ENCODE measurements around the gene CSF1. TPM values are rescaled to one million over a fixed set of nuclear protein-coding genes. Genes with fewer than 3 reads are reported as not detected.

Gene CSF1
- total RNA-seq, 1 donor from 2014 or later = 87.3 TPM

DNA sequence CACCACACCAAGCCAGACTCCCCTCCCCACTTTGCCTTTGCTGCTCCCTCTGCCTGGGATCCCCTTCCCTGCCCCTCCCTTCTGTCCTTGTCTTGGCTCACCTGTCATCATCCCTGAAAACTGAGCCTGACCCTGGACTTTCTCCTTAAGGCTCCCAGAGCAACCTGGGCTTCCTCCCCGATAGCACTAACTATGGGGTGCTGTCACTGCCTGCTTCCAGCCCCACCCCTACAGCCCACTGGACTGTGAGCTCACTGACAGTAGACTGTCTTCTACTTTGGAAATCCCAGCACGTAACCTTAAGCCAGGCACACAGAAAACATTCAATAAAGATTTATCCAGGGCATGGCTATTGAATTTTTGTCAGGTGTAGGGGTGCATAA is 9.5 kb upstream of the CSF1 start:
- no peak for DNase-seq (ENCODE audit: extremely low read depth, low read depth, low spot score)

DNA sequence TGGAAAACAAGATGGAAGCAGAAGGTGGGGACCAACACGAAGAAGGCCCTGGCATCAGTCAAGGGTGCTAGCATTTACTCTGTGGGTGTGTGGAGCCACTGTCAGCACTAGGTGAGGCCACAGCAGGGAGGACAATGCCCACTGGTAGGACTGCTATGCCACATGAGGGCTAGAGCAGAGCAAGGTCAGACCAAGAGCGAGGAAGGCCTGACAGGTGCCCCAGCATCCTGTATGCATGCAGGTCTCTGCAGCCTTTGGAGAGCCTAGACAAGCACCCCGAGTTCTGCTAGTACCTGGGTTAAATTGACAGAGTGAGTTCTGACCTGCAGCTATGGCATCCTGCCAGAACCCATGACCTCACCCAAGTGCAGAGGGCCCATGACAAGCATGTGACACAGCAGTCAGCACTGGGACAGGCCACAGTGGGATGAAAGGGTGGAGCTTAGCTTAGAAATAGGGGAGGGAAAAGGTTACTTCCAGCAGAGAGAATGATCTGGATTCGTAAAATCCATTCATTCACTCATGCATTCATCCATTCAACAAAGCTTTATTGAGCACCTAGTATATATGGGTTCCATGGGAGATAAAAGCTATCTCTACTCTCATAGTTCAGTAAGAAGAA is 9.0 kb upstream of the CSF1 start:
- no peak for DNase-seq (ENCODE audit: extremely low read depth, low read depth, low spot score)

DNA sequence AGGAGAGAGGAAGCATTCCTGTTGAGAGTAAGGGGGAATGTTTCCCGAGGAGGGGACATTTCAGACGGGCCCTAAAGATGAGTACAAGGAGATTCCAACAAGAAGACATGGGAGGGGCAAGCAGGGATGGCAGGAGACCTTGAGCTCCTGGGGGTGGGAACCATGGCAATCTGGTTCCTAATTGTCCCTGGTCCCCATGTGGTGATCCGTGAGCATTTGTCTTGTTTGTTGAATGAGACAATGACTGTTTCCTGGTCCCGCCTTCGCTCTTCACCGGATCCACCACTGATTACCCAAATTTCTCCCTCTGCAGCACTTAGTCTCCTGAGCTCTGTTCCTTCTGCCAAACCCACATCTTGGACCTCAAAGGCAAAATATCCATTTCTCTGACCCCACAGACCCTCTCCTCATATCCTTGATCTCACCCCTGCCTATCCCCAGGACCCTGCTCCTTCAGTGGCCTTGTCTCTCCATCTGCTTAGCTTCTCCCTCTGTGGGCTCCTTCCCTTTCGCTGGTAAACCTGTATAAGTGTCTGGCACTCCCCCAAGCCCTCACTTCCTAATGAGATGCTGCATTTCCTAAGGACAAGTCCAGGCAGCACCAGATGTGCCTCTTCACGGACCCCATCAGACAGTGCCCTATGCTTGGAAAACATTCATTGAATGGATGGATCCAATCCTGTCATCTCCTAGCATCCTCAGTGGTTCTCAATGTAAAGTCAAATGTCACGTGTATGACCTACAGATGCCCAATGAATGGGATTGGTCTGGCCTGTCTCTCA is 8.3 kb upstream of the CSF1 start:
- DNase-seq (ENCODE audit: extremely low read depth, low read depth, low spot score) = no peak

DNA sequence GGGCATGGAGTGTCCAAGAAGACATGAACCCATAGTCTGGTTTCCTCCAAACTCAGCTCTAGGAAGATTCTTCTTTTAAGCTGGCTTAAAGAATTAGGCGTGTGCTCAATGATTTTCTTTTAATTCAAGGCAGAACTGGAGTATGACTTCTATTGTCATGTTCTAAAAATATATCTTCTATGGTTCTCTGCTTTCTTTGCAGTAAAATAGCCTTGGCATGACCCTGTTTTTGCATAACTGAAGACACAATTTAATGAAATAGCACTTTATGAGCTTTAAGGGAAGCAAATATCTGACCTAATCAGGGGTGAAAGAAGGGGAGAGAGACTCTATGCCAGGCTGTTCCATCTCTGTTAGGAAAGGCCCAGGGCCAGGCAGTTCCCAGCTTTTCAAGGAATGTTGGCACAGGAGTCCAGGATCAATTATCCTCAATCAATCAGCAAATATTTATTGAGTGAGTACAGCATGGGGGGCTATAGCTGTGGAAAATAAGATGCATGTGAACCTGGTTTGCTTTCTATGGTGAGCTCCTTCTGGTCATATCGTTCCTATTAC is 7.2 kb upstream of the CSF1 start:
- DNase-seq (ENCODE audit: extremely low read depth, low read depth, low spot score) = no peak

DNA sequence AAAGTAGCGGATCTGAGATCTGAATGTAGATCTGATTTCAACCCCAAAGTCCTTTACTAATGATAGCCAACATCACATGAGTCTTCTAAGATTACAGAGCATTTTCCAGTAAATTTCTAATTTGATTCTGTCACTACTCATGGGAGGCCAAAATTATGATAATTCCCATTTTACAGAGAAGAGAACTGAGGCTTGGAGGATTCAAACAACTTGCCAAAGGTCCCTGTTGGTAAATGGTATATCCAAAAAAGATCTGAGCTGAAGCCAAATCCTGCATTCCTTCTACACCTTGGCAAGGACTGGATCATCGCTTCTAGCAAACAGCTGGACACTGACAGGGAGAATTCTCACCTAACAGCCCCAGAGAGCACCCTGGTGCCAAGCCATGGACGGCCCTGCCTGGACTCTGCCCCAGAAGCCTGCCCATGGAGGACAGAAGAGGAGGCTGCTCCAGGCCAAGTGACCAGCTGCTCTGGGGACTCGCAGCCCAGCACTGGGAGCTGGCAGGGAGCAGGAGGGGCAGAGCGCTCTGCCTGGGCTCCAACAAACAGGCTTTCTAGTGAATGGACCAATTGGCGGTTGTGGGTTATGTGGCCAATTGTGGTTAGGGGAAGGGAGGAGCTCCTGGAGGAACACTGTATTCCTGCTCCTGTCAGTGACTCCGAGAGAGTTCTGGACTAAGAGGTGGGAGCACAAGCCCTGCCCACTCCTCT is 6.4 kb upstream of the CSF1 start:
- DNase-seq (ENCODE audit: extremely low read depth, low read depth, low spot score) = no peak

DNA sequence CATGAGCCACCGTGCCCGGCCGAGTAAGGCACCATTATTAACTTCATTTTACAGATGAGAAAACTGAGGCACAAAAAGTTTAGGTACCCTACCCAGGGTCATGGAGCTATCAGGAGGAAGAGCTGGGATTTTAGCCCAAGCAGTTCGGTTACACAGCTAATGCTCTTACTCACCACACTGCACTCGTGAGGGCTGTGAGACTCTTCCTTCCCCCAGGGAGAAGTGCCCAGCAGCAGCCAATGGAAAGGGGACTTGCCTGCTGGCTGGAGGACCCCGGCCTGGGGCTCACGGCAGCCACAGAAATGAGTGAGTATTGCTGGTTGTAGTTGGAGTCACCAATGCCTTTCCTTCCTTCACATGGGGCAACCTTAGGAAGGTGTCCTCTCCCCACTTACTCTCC is 5.2 kb upstream of the CSF1 start:
- DNase-seq (ENCODE audit: extremely low read depth, low read depth, low spot score) = no peak

DNA sequence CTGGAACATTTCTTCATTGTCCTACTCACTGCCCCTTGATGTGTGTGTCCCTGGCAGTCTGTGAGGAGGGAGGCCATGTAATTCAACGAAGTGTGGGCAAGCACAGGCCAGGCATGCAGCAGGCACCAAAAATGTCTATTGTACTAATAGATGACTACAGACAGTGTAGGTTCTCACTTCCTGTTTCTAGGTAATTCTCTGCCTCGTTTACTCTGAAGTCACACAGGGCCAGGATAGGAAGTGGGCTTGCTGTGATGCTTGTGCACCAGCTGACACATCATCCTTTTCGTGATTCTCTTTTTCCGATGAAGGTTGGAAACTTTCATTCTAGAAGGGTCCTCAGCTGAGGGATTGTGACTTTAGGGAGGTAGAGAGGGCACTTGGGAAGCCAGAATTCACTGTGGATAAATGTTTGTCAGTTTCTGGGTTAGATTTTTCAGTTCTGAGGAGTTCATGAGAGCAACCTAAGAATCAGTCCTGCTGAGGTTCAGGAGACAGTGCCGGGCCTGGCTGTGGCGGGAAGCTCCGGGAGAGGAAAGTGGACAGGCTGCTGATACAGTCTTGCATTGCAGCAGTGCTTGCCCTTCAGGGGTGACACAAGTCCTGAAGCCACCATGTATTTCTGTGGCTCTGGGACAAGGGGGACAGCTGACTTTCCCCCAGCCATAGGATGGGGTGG is 4.3 kb upstream of the CSF1 start:
- DNase-seq (ENCODE audit: extremely low read depth, low read depth, low spot score) = no peak

DNA sequence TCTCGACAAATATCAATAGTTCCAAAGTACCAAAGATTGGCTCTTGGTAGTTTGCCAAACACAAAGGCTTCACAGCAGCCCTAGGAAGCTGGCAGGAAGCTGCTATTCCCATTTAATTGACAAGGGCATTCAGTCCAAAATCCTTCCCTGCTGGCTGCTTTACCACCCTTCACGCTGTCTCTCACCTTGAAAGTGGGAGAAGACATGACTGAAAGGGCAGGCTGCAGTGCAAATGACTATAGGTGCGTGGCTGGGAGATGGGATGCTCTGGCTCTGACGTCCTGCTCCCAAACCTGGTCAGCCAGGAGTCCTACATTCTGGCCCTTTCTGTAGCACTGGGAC is 3.8 kb upstream of the CSF1 start:
- no peak for DNase-seq (ENCODE audit: extremely low read depth, low read depth, low spot score)

DNA sequence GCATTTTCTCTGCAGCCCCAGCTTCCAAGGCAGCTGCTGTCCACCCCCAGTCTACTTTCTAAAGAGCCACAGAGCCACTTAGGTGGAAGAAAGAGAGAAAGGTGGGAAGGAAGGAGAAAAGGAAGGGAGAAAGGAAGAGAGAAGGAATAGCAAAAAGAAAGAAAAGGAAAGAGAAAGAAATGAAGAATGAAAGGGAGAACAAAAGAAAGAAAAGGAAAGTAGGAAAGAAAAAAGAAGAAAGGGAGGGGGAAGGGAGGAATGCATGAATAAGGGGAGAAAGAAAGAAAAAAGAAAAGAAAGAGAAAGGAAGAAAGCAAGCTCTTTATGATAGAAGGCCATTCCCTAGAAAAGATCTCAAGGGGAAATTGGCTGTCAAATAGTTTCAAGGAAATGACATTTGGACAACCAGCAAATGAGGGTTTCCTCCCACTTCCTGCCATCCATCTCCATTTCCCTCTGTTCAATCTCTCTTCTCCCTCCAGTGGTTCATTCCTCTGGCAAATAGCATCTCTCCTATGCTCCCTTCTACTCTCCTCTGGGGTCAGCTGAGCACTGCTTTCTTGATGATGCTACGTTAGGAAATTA is 3.4 kb upstream of the CSF1 start:
- no peak for DNase-seq (ENCODE audit: extremely low read depth, low read depth, low spot score)

DNA sequence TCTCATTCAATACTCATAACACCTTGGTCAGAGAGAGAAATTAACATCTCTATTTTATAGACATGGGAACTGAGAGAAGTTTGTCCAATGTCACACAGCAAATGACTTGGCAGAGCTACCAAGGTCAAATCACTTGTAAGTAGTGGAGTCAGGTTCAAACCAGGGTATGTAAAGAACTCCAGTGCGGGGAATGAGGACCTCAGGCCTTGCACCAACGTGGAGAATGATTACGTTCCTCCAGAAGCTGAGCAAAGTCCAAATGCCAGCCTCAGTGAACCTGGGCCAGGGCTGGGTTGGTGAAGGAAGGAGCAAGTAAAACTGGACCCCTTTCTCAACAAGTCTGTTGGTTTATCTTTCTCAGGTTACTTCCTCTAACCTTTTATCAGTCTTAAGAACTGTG is 1.8 kb upstream of the CSF1 start:
- no peak for DNase-seq (ENCODE audit: extremely low read depth, low read depth, low spot score)

DNA sequence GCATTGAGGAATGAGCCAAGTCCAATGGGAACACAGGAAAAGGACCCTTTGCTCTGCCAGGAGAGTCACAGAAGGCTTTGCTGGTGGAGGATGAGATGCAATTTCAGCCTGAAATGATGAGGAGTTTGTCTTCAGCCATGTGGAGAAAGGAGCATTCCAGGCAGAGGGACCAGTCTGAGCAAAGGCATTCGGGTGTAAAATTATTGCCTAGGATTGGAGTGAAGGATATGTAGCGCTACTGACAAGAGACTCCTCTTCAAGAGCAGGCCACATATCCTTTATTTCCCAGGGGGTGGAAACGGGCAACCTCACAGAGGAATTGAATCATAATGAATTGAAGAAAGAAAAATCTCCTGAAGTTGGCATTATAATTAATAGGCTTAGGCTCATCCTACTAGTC is 1.1 kb upstream of the CSF1 start:
- no peak for DNase-seq (ENCODE audit: extremely low read depth, low read depth, low spot score)

DNA sequence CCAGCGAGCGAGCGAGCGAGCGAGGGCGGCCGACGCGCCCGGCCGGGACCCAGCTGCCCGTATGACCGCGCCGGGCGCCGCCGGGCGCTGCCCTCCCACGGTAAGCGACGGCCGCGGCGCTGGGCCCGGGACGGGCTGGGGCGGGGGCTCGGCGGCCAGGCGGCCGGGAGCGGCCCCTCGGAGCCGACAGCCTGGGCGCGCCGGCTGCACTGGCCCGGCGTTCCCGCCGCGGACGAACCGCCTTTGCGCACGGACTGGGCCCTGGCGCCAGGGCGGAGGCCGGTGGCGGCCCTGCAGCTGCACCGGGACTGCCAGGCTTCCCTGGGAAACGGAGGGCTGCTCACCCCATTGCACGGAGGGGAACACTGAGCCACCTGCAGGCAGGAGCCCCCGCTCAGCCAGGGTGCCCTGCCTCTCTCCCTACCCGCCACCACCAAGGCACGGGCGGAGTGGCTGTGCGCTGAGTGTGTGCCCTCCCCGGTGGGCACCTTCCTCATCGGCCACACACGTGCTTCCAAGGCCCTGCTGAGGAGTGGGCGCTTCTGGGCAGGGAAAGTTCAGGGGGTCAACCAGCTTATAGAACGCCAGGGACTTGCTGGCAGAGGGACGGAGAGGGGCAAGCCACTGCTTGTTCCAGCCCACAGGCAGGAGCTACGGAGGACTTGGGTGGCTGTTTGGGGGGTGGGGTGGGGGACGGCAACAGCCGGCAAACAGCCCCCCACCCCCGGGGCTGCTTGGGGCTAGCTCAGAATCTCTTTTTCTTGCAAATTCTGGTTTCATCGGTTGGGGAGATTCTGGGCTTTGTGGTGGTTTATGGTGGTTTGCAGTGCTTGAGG is 532 bp downstream of the CSF1 start:
- DNase-seq (ENCODE audit: extremely low read depth, low read depth, low spot score) = no peak

DNA sequence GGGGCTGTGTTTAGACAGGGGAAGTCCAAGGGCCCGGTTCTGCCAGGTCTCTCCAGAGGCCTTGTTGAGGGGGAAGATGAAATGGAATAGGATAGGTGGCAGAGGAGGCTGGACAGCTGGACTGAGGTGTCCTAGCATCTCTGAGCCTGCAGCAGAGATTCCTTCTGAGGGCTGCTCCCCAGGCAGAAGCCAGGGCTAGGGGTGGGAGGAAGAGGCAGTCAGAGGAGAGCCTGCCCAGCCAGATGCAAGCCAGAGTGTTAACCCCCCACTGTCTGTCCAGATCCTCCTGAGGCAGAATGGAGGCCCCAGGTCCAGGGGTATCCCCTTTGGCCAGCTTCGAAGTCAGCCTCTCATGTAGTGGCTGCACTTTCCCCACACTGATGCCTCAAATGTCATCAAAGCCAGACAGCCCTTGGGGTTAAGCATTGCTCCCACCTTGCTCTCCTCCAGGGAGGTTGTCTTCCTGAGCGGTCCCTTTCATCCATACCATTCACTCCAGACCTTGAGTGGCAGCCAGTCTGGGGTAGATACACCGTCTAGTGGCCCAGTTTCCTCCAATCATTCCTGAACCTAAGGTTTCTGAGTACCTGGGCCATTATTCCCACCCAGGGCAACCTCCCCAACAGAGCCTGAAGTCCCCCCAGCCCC is 1.7 kb downstream of the CSF1 start:
- DNase-seq (ENCODE audit: extremely low read depth, low read depth, low spot score) = no peak

DNA sequence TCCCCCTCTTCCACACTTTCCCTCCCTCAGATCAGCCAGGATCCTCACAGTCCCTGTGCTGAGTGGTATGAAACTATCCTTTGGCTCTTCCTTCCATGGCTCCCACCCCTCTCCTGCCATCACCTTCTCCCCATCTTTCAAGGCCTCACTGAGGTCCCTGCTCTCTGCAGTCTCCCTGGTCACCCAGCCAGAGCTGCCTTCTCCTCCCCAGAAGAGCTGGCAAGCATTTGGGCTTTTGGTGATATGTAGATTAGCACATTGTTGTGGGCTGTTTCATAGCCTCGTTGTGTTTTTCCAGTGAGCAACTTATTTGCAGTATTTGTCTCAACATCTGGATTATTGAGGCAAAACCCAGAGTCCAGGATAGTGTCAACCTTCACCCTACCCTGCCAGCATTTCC is 2.2 kb downstream of the CSF1 start:
- no peak for DNase-seq (ENCODE audit: extremely low read depth, low read depth, low spot score)

DNA sequence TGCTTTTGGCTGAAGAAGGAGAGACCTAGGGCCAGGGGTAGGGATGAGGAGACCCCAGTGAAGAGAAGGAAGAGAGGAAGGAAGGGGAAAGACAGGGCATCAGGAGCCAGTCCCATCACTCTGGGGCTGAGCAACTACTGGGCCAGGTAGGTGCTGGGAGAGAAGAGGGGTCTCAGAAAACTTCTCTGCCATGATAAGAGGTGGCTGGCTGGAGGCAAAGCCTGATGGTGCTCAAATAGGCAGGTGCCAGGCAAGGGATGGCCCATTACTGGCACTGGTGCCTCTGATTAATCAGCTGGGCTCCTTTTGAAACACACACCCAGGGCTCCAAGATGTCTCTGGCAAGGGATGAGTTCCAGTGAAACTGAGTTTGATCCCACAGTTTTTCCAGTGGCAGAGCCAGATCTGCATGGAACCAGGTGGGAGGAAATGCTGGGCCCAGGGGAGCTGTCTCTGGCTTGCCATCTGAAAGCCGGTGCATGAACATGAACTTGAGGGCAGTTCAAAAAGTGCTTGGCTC is 2.8 kb downstream of the CSF1 start:
- DNase-seq (ENCODE audit: extremely low read depth, low read depth, low spot score) = no peak

DNA sequence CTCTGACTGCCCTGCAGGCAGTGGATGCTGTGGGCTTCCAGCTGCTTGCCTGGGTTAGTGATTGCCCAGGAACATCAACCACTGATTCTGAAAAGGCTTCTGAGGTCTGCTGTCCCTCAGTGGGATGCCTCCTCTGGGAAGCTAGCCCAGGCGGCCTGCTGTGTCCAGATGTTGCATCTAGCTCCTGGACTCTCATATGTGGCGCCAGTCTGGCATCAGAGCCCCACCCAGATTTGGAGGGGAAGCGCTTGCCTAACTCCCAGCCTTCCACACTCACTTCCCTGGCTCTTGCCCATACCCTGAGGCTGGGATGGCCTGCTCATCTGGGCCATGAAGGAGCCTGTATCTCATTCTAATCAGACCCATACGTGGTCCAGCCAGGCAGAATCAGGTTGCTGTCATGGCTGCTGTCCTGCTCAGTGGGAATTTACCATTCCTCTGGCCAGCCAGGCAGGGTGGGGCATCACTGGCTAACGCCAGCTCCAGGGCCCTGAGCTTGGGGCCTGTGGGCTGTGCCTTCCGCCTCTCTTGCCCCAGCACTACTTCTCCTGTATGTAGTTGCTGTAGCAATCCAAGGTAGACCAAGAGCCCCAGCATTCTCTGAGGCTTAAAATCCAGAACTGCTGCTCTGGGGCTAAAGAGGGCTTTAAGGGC is 4.1 kb downstream of the CSF1 start:
- DNase-seq (ENCODE audit: extremely low read depth, low read depth, low spot score) = no peak

DNA sequence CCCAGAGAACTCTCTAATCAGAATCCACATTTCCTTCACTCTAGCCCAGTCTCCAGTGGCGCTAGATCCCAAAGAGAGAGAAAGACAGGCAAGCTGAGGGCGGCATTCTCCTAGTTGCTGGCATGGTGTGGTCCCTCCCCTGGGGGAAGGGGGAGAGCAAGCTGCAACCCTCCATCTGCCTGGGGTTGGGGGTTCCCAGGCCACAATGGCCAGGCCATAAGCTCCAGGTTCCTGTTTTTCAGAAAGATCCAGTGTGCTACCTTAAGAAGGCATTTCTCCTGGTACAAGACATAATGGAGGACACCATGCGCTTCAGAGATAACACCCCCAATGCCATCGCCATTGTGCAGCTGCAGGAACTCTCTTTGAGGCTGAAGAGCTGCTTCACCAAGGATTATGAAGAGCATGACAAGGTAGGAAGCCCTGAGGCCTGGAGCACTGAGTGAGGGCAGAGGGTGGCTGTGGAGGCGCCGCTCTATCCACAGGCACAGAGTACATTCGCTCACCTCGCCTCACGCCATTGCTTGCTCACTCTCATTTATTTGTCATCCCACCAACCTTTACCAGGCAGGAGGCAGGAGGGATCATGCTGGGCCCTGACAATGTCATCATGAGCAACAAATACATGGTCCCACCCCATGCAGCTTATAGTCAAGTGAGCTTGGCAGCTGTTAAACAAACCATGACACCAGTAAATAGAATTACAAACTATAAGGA is 6.6 kb downstream of the CSF1 start:
- no peak for DNase-seq (ENCODE audit: extremely low read depth, low read depth, low spot score)
